Subcutaneous abdominal adipose tissue (tissue), 5 donors: ENCODE results near the gene XRCC1.

Experiments used
- H3K27ac ChIP-seq: one replicate; pipeline ENCODE4 v1.7.0; 2013; ENCODE audit warnings: low read depth, mild to moderate bottlenecking, inconsistent platforms, low read length, moderate library complexity
- H3K27me3 ChIP-seq, 5 donors: one replicate each; pipeline ENCODE4 v1.7.0; 2013; ENCODE audit warnings: low read length in 5 of 5, inconsistent platforms in 1 of 5; ENCODE audit not compliant: control insufficient read depth in 5 of 5, insufficient read depth in 4 of 5
- H3K36me3 ChIP-seq, 5 donors: one replicate each; pipeline ENCODE4 v1.7.0; 2013; ENCODE audit warnings: low read length in 5 of 5; ENCODE audit not compliant: control insufficient read depth in 5 of 5, insufficient read depth in 5 of 5
- H3K4me1 ChIP-seq, 5 donors: one replicate each; pipeline ENCODE4 v1.7.0; 2013; ENCODE audit warnings: low read length in 5 of 5, mild to moderate bottlenecking in 3 of 5, moderate library complexity in 1 of 5; ENCODE audit not compliant: control insufficient read depth in 5 of 5, insufficient read depth in 5 of 5
- H3K4me3 ChIP-seq, 5 donors: one replicate each; pipeline ENCODE4 v1.7.0; 2013; ENCODE audit warnings: low read length in 5 of 5, low read depth in 1 of 5
- H3K9ac ChIP-seq, 5 donors: one replicate each; pipeline ENCODE4 v1.7.0; 2013; ENCODE audit warnings: low read length in 5 of 5, mild to moderate bottlenecking in 4 of 5, moderate library complexity in 3 of 5
- H3K9me3 ChIP-seq, 5 donors: one replicate each; pipeline ENCODE4 v1.7.0; 2013; ENCODE audit warnings: low read length in 5 of 5; ENCODE audit not compliant: control insufficient read depth in 5 of 5
- donor health status: healthy.
- donor health status: healthy.
- donor health status: healthy.
- donor health status: healthy.
- donor health status: healthy.

The XRCC1 gene

GRCh38 chr19:43562226-43562697, 13.1 kb downstream of the XRCC1 start:
- no peaks in the 10 kb centered on the region for H3K27me3 ChIP-seq
- no peak overlapping the region for H3K9ac ChIP-seq
- H3K27ac ChIP-seq, result no peak overlapping the region
- peaks cover 3 to 43% (median 17%) of the 10 kb centered on the region in 5 donors for H3K36me3 ChIP-seq
- H3K4me1 ChIP-seq, result peaks cover 0 to 20% (median 3%) of the 10 kb centered on the region in 5 donors
- no peak overlapping the region for H3K4me3 ChIP-seq
- no peaks in the 10 kb centered on the region for H3K9me3 ChIP-seq

DNA sequence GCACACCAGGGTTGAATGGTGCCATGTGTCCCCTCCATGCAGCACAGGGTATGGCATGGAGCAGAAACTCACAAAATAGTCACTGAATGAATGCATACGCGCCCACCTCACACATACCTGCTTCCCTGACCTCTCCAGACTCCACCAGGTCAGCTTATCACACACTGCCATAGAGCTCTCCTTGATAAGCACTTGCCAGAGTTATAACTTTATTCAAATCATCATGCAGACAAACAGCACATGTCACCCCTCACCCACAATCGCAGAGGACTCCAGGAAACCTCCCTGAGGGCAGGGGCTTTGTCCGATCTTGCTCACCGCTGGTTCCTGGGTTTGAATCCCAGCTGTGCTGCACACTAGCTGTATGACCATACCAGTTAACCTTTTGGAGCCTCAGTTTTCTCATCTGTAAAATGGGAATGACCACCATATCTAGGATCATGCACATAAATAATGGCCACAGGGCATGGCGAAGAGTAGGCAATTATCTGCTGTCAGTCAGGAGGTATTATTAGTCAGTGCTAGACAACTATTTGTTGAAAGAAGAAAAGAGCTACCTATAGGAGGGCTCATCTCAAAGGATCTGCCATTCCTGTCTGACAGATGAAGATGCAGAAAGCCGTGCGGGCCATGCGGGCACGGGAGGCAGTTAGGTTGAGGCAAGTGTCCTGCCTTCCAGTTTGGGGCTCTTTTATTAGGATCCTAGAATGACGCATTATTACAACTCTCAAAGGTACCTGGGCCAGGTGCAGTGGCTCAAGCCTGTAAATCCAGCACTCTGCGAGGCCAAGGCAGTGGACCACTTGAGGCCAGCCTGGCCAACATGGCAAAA, 14.0 kb downstream of the XRCC1 start:
- Histone ChIP-seq H3K27ac (no peak overlapping the region), H3K36me3 (peaks cover 3 to 48% (median 17%) of the 10 kb centered on the region in 5 donors)

GRCh38 chr19:43560687-43561086, 14.6 kb downstream of the XRCC1 start:
- Histone ChIP-seq H3K36me3 (peaks cover 3 to 53% (median 20%) of the 10 kb centered on the region in 5 donors), H3K4me1 (peaks cover 0 to 20% (median 3%) of the 10 kb centered on the region in 5 donors), H3K4me3 (no peak overlapping the region), H3K27me3 (no peaks in the 10 kb centered on the region), H3K9me3 (no peaks in the 10 kb centered on the region), H3K9ac (peak overlapping the region in 1 of 5 donors; percentile 6), H3K27ac (no peak overlapping the region)

More for the DNA sequence above, 14.0 kb downstream of the XRCC1 start:
- Histone ChIP-seq H3K9me3 (no peaks in the 10 kb centered on the region), H3K4me3 (no peak overlapping the region), H3K27me3 (no peaks in the 10 kb centered on the region), H3K9ac (no peak overlapping the region), H3K4me1 (peaks cover 0 to 20% (median 3%) of the 10 kb centered on the region in 5 donors)

- Histone ChIP-seq H3K4me3 (no peak overlapping the region), H3K9ac (no peak overlapping the region), H3K9me3 (no peaks in the 10 kb centered on the region), H3K27me3 (no peaks in the 10 kb centered on the region), H3K27ac (no peak overlapping the region), H3K36me3 (peaks cover 5 to 75% (median 47%) of the 10 kb centered on the region in 5 donors), H3K4me1 (no peaks in the 10 kb centered on the region)
These were observed 20.0 kb downstream of the XRCC1 start for GRCh38 chr19:43555185-43555770.

DNA sequence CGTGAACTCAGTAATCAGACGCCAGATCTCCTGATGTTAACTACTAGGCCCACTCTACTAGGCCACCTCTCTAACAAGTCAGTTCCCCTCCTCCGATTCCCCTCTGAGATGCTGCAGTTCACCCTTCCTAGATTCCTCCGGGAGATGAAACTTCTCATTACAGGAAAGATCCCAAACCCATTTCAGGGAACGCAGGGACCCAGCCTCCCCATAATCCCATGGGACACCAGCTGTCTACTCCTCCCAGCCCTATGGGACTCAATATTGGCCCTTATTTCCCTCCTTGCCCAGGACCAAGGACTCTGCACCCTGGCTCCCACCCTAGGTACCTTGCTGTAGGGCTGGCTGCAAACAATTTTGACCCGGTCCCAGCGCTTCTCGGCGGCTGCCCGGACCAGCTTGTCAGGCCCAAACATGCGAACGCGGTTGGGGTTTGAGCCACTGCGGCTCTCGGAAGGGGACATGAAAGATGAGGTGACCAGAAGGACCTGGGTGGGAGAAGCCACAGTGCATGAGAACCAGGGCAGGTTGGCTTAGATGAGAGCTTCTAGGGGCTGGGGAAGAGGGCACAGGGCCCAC, 20.9 kb downstream of the XRCC1 start:
- Histone ChIP-seq H3K4me3 (no peak overlapping the region), H3K9ac (no peak overlapping the region), H3K27ac (no peak overlapping the region), H3K27me3 (no peaks in the 10 kb centered on the region), H3K36me3 (peaks cover 5 to 76% (median 49%) of the 10 kb centered on the region in 5 donors), H3K9me3 (no peaks in the 10 kb centered on the region), H3K4me1 (no peaks in the 10 kb centered on the region)

DNA sequence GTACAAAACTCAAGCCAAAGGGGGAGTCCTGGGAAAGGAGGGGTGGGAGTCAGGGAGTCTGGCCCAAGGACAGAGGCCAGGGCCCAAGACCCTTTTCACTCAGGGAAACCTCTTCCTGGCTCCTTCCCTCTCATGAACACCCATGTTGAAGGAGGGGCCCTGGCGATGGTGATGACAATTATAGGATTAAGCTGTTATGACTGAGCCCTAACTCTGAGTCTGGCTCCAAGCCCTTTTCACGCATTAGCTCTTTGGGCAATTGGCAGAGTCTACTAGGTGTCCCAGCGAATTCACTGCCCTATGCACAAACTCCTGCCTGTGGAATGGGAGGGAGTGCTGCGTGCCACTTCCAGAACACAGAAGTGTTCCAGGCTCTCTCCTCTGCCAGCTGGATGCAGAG, 21.7 kb downstream of the XRCC1 start:
- H3K4me1 ChIP-seq, result no peaks in the 10 kb centered on the region
- H3K4me3 ChIP-seq, result no peak overlapping the region
- no peaks in the 10 kb centered on the region for H3K27me3 ChIP-seq
- H3K36me3 ChIP-seq, result peaks cover 5 to 80% (median 53%) of the 10 kb centered on the region in 5 donors
- H3K9ac ChIP-seq, result no peak overlapping the region
- H3K9me3 ChIP-seq, result no peaks in the 10 kb centered on the region
- H3K27ac ChIP-seq, result no peak overlapping the region

- Histone ChIP-seq H3K27me3 (no peaks in the 10 kb centered on the region), H3K36me3 (peaks cover 2 to 74% (median 51%) of the 10 kb centered on the region in 5 donors), H3K9ac (no peak overlapping the region), H3K4me1 (no peaks in the 10 kb centered on the region), H3K27ac (no peak overlapping the region), H3K9me3 (no peaks in the 10 kb centered on the region), H3K4me3 (no peak overlapping the region)
These were observed 22.7 kb downstream of the XRCC1 start for GRCh38 chr19:43552616-43553015.

DNA sequence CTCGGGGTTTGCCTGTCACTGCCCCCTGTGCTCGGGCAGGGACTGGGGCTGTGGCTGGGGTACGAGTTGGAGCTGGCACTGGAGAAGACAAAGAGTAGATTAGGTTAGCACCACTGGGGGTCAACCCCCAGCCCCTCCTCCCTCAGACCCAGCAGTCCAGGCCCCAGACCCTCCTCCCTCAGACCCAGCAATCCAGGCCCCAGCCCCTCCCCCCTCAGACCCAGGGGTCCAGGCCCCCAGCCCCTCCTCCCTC, 23.2 kb downstream of the XRCC1 start:
- Histone ChIP-seq H3K4me3 (no peak overlapping the region), H3K27ac (no peak overlapping the region), H3K4me1 (no peaks in the 10 kb centered on the region), H3K36me3 (peaks cover 2 to 72% (median 49%) of the 10 kb centered on the region in 5 donors), H3K9ac (no peak overlapping the region), H3K27me3 (no peaks in the 10 kb centered on the region), H3K9me3 (no peaks in the 10 kb centered on the region)

DNA sequence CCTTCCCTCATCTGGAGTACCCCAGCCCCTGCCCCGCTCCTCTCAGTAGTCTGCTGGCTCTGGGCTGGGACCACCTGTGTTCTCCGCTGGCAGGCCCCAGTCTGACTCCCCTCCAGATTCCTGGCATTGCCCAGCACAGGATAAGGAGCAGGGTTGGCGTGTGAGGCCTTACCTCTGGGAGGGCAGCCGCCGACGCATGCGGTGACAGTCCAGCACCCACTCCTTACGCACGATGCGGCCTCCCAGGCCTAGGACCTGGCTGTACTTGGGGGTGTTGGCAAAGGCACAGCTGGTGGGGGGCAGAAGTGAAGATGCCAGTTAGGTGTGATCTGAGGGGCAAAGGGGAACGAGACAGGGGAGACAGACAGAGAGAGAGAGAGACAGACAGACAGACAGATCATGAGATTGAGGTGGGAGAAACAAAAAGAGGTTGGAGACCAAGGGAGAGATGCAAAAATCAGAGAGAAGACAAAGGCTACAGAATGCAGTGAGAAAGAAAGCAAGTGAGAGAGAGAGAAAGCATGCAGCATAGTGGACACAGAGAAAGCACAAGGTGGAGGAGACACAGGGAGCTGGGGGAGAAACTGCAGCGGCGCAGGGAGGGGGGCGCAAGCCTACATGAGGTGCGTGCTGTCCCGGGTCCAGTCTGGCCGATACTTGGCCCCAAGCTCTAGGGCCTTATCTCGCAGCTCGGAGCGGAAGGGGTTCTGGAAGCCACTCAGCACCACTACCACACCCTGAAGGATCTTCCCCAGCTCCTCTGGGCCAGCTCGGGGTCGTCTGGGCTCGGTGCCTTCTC, 23.7 kb downstream of the XRCC1 start:
- Histone ChIP-seq H3K36me3 (peaks cover 2 to 75% (median 53%) of the 10 kb centered on the region in 5 donors), H3K9ac (no peak overlapping the region), H3K27me3 (no peaks in the 10 kb centered on the region), H3K27ac (no peak overlapping the region), H3K9me3 (no peaks in the 10 kb centered on the region), H3K4me3 (no peak overlapping the region), H3K4me1 (no peaks in the 10 kb centered on the region)
